GM12873 (cell line): ENCODE measurements around the gene DIPK2A.

Source experiments
- TF ChIP-seq, protein P1 (sequence below): IDR thresholded peaks from 2 replicates; pipeline ENCODE4 v1.5.1; 2012; ENCODE audit warnings: low read depth, mild to moderate bottlenecking, moderate library complexity, low read length, control low read depth; ENCODE audit not compliant: insufficient read depth; ENCODE audit errors: missing control alignments

Gene DIPK2A

DNA sequence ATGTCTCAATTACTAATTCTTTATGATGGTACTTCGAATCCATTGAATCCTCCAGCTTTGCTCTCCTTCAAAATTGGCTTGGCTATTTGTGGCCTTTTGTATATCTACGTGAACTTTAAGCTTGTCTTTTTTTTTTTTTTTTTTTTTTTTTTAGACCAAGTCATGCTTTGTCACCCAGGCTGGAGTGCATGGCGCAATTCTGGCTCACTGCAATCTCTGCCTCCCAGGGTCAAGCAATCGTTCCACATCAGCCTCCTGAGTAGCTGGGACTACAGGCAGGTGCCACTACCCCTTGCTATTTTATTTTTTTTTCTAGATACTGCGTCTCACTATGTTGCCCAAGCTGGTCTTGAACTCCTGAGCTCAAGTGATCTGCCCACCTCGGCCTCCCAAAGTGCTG lies 7.7 kb upstream of the DIPK2A start:
- TF ChIP-seq, protein P1, sequence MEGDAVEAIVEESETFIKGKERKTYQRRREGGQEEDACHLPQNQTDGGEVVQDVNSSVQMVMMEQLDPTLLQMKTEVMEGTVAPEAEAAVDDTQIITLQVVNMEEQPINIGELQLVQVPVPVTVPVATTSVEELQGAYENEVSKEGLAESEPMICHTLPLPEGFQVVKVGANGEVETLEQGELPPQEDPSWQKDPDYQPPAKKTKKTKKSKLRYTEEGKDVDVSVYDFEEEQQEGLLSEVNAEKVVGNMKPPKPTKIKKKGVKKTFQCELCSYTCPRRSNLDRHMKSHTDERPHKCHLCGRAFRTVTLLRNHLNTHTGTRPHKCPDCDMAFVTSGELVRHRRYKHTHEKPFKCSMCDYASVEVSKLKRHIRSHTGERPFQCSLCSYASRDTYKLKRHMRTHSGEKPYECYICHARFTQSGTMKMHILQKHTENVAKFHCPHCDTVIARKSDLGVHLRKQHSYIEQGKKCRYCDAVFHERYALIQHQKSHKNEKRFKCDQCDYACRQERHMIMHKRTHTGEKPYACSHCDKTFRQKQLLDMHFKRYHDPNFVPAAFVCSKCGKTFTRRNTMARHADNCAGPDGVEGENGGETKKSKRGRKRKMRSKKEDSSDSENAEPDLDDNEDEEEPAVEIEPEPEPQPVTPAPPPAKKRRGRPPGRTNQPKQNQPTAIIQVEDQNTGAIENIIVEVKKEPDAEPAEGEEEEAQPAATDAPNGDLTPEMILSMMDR = no peak

DNA sequence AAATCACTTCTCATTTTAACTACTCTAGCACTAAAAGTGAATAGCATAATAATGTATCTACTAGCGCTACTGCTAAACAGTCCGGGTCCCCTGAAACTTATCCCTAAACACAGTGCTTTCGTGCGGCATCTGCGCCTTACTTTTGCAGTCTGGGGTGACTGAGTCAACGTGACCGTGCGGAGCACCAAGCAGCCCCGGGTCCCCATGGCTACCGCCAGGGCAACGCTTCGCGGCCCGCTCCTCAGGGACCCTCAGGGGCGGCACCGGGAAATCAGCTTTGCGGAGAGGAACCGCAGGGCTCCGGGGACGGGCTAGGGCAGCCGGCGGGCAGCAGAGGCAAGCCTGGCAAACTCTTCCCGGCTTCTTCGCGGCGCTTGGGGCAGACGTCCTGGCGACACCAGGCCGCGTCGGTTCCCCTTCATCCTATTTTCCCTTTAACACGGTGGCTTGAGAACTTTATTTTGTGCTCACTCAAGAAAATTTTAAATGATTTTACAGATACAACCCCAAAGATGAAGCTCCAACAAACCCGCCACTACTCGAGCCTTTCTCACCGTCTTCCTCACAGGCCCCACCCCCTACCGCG lies 757 bp upstream of the DIPK2A start:
- TF ChIP-seq, protein P1 = no peak

DNA sequence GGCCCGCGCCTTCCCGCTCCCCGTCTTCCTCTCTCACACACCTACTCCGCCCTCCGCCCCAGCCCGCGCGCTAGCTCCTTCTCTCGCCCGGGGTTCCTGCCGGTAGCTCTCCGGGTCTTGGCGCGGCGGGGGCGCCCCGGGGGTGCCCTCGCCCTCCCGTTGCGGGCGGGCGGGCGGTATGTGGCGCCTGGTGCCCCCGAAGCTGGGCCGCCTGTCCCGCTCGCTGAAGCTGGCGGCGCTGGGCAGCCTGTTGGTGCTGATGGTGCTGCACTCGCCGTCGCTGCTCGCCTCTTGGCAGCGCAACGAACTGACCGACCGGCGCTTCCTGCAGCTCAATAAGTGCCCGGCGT lies 507 bp downstream of the DIPK2A start:
- TF ChIP-seq, protein P1 = no peak

DNA sequence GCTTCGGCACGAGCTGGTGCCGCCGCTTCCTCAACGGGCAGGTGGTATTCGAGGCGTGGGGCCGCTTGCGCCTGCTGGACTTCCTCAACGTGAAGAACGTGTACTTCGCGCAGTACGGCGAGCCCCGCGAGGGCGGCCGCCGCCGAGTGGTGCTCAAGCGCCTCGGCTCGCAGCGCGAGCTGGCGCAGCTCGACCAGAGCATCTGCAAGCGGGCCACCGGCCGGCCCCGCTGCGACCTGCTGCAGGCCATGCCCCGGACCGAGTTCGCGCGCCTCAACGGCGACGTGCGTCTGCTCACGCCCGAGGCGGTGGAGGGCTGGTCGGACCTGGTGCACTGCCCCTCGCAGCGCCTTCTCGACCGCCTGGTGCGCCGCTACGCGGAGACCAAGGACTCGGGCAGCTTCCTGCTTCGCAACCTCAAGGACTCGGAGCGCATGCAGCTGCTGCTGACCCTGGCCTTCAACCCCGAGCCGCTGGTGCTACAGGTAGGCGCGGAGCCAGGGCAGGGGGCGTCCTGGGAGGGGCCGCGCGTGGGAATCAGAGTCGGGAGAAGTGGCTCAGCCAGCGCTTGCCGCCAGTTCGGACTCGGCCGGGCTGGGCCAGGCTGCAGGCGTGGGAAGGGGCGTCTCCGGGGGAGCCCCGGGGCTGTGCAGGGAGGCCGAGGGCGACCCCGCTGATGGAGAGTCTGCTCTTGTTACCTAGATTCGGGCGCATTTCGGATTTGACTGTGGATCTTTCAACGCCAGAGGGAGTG lies 1.1 kb downstream of the DIPK2A start:
- TF ChIP-seq, protein P1 = peak; percentile 72

DNA sequence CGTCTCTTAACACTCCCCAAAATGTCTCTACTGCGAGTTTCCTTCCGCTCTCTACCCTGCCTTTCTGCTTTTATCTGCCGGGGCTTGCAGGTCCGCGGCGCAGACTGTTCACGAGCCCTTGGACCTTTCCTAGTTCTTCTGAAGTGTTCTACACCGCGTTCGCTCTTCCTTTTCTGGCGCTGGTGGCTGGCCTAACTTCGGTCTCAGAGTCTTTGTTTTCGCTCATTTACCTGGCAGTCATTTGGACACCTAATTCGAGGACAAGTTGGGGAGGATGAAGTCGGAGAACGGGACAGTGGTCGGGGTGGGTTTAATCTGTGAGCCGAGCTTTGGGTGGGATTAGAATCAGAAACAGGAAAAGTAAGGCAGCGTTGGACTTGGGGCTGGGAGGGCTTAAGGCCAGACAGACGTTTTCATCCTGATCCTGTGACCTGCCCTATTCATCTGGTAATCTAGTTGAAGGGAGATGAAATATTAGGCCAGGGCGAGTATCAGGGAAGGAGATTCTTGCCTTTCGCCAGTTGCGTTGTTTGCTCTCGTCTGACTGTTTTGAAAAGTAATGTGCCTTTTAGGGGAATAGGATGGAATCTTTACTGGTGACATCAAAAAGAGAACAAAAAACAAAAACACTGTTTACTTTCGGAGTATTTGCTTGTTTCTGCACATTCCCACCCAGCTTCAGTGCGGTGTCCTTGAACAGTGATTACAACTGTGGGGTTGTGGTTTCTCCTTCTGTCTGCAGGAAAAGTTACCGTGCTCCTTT lies 1.8 kb downstream of the DIPK2A start:
- TF ChIP-seq, protein P1 = no peak

DNA sequence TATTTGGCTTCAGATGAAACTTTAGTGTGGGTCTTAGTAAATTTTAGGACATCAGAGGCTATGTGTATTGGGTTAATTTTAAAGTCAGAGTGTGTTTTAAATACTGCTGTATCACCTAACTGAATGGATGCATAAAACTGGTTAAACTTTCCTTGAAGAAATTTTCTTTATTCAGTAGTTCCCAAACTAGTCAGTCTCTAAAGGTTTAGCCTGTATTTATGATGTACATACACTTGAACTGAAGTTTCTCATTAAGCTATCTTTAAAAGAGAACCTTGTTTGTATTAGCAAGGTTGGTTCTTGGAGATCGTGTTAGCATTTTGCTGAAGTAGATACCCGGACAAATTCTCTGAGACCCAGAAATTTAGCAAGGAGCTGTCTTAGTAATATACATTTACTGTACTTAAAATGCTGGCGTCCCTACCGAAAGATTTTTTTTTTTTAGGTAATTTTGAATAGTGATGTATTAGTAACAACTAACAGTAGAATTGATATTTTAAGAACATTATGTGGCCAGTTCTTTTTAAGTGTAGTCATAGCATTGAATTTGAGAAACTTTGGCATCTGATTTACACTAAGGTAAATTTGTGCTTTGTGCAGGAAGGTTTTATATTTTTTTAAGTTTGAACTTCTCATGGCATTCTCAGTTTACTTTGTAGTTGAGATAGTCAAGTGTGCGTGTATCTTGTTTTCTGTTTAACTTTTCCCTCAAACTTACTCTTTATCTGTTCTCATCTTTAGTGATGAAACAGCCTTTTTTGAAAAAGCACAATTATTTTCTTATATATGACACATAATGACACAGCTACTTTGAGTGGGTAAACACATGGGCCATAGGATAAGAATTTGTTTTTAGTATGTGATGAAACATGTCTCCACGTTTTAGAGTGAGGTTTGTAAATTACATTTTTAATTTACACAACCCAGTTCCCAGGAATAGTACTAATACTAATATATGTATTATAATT lies 2.9 kb downstream of the DIPK2A start:
- TF ChIP-seq, protein P1 = no peak
